Inflammatory macrophage treated with lipopolysaccharide for 4 hours (primary cell): ENCODE results near the gene SERINC3.

Source experiments
- DNase-seq: peaks from one replicate; pipeline ENCODE4 v3.0.0-alpha.2; 2020

Gene SERINC3

GRCh38 chr20:44532259-44532980, 10.6 kb upstream of the SERINC3 start:
- no peak for DNase-seq

GRCh38 chr20:44528309-44528708, 6.4 kb upstream of the SERINC3 start:
- no peak for DNase-seq

- DNase-seq, result no peak
These were observed 5.9 kb upstream of the SERINC3 start for GRCh38 chr20:44527716-44528199.

GRCh38 chr20:44526129-44526528, 4.3 kb upstream of the SERINC3 start:
- no peak for DNase-seq

GRCh38 chr20:44523746-44524145, 1.9 kb upstream of the SERINC3 start:
- DNase-seq, result no peak

GRCh38 chr20:44522841-44523240, 971 bp upstream of the SERINC3 start:
- no peak for DNase-seq

- DNase-seq, result no peak
These were observed 989 bp downstream of the SERINC3 start for GRCh38 chr20:44520881-44521280.

GRCh38 chr20:44518248-44518647, 3.6 kb downstream of the SERINC3 start:
- DNase-seq, result no peak

GRCh38 chr20:44517454-44517853, 4.4 kb downstream of the SERINC3 start:
- no peak for DNase-seq

- no peak for DNase-seq
These were observed 5.4 kb downstream of the SERINC3 start for GRCh38 chr20:44516491-44516890.

GRCh38 chr20:44513871-44514270, 8.0 kb downstream of the SERINC3 start:
- no peak for DNase-seq

- DNase-seq, result no peak
These were observed 12.1 kb downstream of the SERINC3 start for GRCh38 chr20:44509762-44510161.

GRCh38 chr20:44504402-44505307, 17.2 kb downstream of the SERINC3 start:
- peak; percentile 29 for DNase-seq

- DNase-seq, result no peak
These were observed 18.9 kb downstream of the SERINC3 start for GRCh38 chr20:44502968-44503367.

GRCh38 chr20:44501448-44501847, 20.4 kb downstream of the SERINC3 start:
- DNase-seq, result no peak

GRCh38 chr20:44500221-44500620, 21.6 kb downstream of the SERINC3 start:
- no peak for DNase-seq

- DNase-seq, result no peak
These were observed 24.1 kb downstream of the SERINC3 start for GRCh38 chr20:44497761-44498160.

- DNase-seq, result no peak
These were observed 24.9 kb downstream of the SERINC3 start for GRCh38 chr20:44496976-44497375.

- DNase-seq, result peak; percentile 38
These were observed 25.9 kb downstream of the SERINC3 start for GRCh38 chr20:44495802-44496481.

- peak; percentile 36 for DNase-seq
These were observed 26.6 kb downstream of the SERINC3 start for GRCh38 chr20:44495257-44495656.

- no peak for DNase-seq
These were observed 27.2 kb downstream of the SERINC3 start for GRCh38 chr20:44494681-44495080.

GRCh38 chr20:44494266-44494665, 27.6 kb downstream of the SERINC3 start:
- no peak for DNase-seq

GRCh38 chr20:44491635-44492395, 30.1 kb downstream of the SERINC3 start:
- no peak for DNase-seq
